ENCODE data around the gene SYT1.

DNA sequence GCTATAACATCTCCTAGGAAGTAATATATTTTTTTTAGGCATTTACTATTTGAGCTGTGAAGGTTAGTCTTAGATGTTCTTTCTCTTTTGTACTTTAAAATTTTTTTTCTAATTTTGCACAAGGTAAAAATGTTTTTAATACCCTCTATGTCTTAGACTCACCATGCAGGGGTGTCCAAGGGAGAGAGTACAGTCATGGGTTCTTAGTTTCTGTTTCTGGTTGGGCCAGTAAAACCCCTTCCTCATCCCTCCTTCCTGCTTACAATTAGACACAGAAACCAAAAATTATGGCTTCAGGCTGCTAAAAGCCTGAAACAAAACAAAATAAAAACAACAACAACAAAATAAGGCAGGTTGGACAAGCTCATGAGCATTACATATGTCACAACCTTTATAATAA is 193.0 kb downstream of the SYT1 start:
- TF ChIP-seq POLR2A (IDR thresholded peaks at IDR 0.05; ENCODE audit: low read depth, low read length) (no peak), POLR2AphosphoS5 (IDR thresholded peaks at IDR 0.05; ENCODE audit: low read depth, low read length) (no peak)

All from GM12892 (cell line).